Left lung (tissue), 10 donors: ENCODE data around the gene MPPED2. TPM values are rescaled to one million over a fixed set of nuclear protein-coding genes. Genes with fewer than 3 reads are reported as not detected.
A peak's percentile ranks its signal among the peaks of the same experiment; 100 is the strongest.

Experiments used
- ATAC-seq: fragments of 200-7000 bp; cut with Tn5 transposase; one replicate; pipeline ENCODE4 v1.9.1; 2020; ENCODE audit warnings: moderate library complexity
- DNase-seq, 4 donors: peaks; one replicate each; pipeline ENCODE4 v3.0.0-alpha.2; 2013 to 2020
- H3K27ac ChIP-seq, 2 donors: fragments of 200-600 bp; sonication (generic) in 1 of 2; one replicate each; pipeline versions ENCODE4 v1.5.0 to v1.8.0; 2020 to 2021
- H3K27me3 ChIP-seq, 2 donors: fragments of 200-600 bp; sonication (generic) in 1 of 2; one replicate each; pipeline versions ENCODE4 v1.5.0 to v1.8.0; 2020 to 2021
- H3K36me3 ChIP-seq, 2 donors: fragments of 200-600 bp; sonication (generic) in 1 of 2; one replicate each; pipeline versions ENCODE4 v1.5.0 to v1.8.0; 2020 to 2021
- H3K4me1 ChIP-seq, 2 donors: fragments of 200-600 bp; one replicate each; pipeline ENCODE4 v1.8.0; 2021
- H3K4me3 ChIP-seq, 2 donors: fragments of 200-600 bp; sonication (generic) in 1 of 2; one replicate each; pipeline versions ENCODE4 v1.5.0 to v1.8.0; 2020 to 2021; ENCODE audit warnings: mild to moderate bottlenecking in 1 of 2
- H3K9me3 ChIP-seq, 2 donors: fragments of 200-600 bp; sonication (generic) in 1 of 2; one replicate each; pipeline versions ENCODE4 v1.5.0 to v1.8.0; 2020 to 2021
- intact Hi-C, 2 donors: fragments of 100-400 bp; cut with DNase I; formaldehyde crosslinking; loops; one replicate each; pipeline versions ENCODE4 v1.11.2 to v1.14.2; 2022
- polyA plus RNA-seq, 6 donors: library from polyadenylated mRNA; unstranded; fragments of 120-200 nt; gene quantifications; one replicate each; pipeline ENCODE4 v1.2.1, GENCODE V29; 2013; ENCODE audit not compliant: insufficient read length in 6 of 6
- total RNA-seq, 2 donors: library from RNA; stranded (reverse); fragmentation: NEBNext Ultra II Directional; extraction: Animal tissue kit (Norgen Biotek cat#: 25700); gene quantifications; one replicate each; pipeline ENCODE4 v1.2.1, GENCODE V29; 2021
- TF ChIP-seq, protein P1 (sequence below), 2 donors: fragments of 200-600 bp; sonication (generic) in 1 of 2; IDR thresholded peaks; one replicate each; pipeline versions ENCODE4 v1.5.0 to v1.8.0; 2021; ENCODE audit warnings: antibody characterized with exemption in 2 of 2
- donor health status: DM: no; HTN: yes; CAD: no.
- donor health status: DM: no; HTN: no; CAD: no.

Gene MPPED2
- total and polyA plus RNA-seq, 8 donors = 0.26 to 5.3 (median 3.2) TPM

DNA sequence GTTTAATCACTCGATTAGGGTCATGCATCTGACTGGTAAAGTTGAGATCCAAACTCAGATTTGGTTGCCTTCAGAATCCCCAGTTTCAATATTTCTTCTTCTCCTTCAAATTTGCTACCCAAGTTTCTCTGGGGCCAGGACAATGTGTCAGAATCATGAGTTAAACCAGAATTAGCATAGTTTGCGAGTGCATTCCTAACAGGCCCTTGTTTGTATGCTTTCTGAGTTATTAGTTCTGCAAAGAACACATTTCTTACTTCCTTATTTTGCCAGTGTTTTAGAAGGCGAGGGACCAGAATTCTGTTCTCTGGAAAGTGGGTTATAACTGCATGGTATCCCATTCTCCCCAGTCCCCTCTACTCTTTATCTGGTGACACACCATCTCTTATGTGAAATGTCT, 151.3 kb downstream of the MPPED2 start:
- Histone ChIP-seq H3K27me3 (no peaks in the 10 kb centered on the region), H3K27ac (no peak overlapping the region), H3K4me3 (no peak overlapping the region), H3K36me3 (no peaks in the 10 kb centered on the region), H3K9me3 (no peaks in the 10 kb centered on the region), H3K4me1 (no peaks in the 10 kb centered on the region)
- TF ChIP-seq, protein P1, sequence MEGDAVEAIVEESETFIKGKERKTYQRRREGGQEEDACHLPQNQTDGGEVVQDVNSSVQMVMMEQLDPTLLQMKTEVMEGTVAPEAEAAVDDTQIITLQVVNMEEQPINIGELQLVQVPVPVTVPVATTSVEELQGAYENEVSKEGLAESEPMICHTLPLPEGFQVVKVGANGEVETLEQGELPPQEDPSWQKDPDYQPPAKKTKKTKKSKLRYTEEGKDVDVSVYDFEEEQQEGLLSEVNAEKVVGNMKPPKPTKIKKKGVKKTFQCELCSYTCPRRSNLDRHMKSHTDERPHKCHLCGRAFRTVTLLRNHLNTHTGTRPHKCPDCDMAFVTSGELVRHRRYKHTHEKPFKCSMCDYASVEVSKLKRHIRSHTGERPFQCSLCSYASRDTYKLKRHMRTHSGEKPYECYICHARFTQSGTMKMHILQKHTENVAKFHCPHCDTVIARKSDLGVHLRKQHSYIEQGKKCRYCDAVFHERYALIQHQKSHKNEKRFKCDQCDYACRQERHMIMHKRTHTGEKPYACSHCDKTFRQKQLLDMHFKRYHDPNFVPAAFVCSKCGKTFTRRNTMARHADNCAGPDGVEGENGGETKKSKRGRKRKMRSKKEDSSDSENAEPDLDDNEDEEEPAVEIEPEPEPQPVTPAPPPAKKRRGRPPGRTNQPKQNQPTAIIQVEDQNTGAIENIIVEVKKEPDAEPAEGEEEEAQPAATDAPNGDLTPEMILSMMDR (IDR thresholded peaks at IDR 0.05) = no peak
- intact Hi-C loops = no loop called here
- ATAC-seq (no peak), DNase-seq (no peak)

DNA sequence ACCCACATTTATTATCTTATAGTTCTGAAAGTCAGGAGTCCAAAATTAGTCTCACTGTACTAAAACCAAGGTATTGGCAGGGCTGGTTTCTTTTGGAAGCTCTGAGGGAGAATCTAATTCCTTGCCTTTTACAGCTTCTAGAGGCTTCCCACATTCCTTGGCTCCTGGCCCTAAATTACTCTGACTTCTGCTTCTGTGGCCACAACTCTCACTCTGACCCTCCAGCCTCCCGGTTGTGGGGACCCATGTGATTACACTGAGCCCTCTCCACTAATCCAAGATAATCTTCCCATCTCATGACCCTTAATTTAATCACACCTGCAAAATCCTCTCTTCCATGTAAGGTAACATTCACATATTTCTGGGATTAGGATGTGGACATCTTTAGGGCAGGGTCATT, 152.3 kb downstream of the MPPED2 start:
- Histone ChIP-seq H3K27ac (no peak overlapping the region), H3K4me1 (no peaks in the 10 kb centered on the region), H3K36me3 (no peaks in the 10 kb centered on the region), H3K9me3 (no peaks in the 10 kb centered on the region), H3K27me3 (no peaks in the 10 kb centered on the region), H3K4me3 (no peak overlapping the region)
- intact Hi-C loops = no loop called here
- TF ChIP-seq, protein P1 (IDR thresholded peaks at IDR 0.05) = no peak
- DNase-seq (no peak), ATAC-seq (no peak)

DNA sequence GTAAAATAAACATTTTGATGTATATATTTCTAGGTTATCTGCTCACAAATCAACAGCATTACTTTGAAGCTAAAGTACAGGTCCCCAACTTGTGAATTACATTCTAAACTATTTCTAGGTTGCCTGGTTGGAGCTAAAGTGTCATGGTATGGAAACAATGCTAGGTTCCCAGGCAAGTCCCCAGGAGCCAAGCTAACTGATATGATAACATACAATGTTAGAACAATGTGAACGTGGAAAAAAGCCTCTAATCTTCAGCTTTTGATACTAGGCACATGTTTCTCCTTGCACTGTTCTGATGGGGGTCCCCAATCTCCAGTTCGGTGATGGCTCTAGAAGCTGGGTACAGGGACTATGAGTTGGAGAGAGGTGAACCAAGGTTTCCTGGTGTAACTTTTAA, 153.4 kb downstream of the MPPED2 start:
- no peak overlapping the region for H3K4me3 ChIP-seq
- no peaks in the 10 kb centered on the region for H3K36me3 ChIP-seq
- intact Hi-C loops = no loop called here
- H3K27me3 ChIP-seq = no peaks in the 10 kb centered on the region
- H3K4me1 ChIP-seq = no peaks in the 10 kb centered on the region
- H3K27ac ChIP-seq = no peak overlapping the region
- TF ChIP-seq, protein P1 (IDR thresholded peaks at IDR 0.05) = no peak
- no peak for ATAC-seq
- no peak for DNase-seq
- H3K9me3 ChIP-seq = no peaks in the 10 kb centered on the region

DNA sequence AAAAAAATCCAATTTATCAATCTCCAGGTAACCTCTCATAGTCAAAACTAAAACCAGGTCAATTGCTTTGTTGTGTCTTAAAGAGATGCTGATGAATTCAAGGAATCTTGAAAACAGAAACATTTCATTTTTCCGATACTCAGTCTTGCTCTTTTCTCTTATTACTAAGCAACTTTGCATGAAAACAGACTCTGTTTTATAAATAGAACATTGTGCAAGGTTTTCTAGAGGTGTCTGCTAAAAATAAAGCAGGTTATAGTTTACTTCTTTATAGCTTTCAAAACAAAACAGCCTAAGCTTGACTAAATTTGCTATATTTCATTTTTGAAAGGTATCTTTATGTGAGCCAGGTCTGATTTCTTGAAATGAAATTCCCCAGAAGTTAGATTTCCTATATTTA, 154.0 kb downstream of the MPPED2 start:
- TF ChIP-seq, protein P1 (IDR thresholded peaks at IDR 0.05) = no peak
- DNase-seq = peak in 1 of 4 donors; percentile 14
- H3K4me3 ChIP-seq = no peak overlapping the region
- no peaks in the 10 kb centered on the region for H3K36me3 ChIP-seq
- no peaks in the 10 kb centered on the region for H3K4me1 ChIP-seq
- intact Hi-C loops = no loop called here
- no peaks in the 10 kb centered on the region for H3K9me3 ChIP-seq
- no peak for ATAC-seq
- H3K27me3 ChIP-seq = no peaks in the 10 kb centered on the region
- no peak overlapping the region for H3K27ac ChIP-seq

DNA sequence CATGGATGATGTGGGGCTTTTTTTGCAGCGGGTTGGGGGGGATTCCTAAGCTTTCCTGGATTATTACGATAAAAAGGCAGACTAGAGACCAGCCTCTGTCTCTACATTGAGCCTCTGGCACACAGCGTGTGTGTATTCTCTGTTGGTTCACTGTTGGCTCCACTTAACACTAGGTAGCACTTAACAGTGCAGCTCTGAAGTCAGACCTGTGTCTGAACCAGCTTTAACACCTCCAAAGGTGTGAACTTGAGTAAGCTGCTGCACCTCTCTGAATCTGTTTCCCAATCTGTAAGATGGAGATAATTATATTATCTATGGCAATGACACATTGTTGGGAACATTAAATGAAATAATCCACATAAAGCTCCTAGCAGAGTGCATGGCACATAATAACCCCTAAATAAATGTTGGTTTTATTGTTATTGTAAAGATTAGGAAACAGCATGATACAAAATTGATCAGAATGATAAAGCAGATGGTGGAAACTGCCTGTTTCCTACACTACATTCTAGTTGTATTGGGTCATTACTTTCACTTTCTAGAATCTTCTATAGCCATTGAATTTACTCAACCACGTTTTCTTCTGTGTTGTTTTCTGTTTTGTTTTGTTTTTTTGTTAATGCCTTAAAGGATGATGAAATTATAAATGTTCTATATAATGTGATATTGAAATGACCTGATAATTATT, 154.9 kb downstream of the MPPED2 start:
- intact Hi-C loops = no loop called here
- H3K27me3 ChIP-seq = no peaks in the 10 kb centered on the region
- H3K4me1 ChIP-seq = no peaks in the 10 kb centered on the region
- H3K27ac ChIP-seq = no peak overlapping the region
- no peaks in the 10 kb centered on the region for H3K36me3 ChIP-seq
- TF ChIP-seq, protein P1 (IDR thresholded peaks at IDR 0.05) = no peak
- DNase-seq (no peak), ATAC-seq (no peak)
- no peak overlapping the region for H3K4me3 ChIP-seq
- H3K9me3 ChIP-seq = no peaks in the 10 kb centered on the region
